Glomerular visceral epithelial cell (primary cell): Measurements from ENCODE around the gene AUH.
"Not testable (repeated sequence)": the region's sequence is repeated elsewhere in the genome, so short reads cannot be mapped to it uniquely, and the experiment has no call there.

Experiments used
- DNase-seq: peaks from one replicate; pipeline ENCODE4 v3.0.0-alpha.2; 2016; ENCODE audit errors: extremely low spot score

AUH gene

GRCh38 chr9:91208419-91208745 lies 153.3 kb downstream of the AUH start:
- DNase-seq: no peak

GRCh38 chr9:91207729-91208418 lies 153.8 kb downstream of the AUH start:
- DNase-seq: no peak

GRCh38 chr9:91207397-91207728 lies 154.4 kb downstream of the AUH start:
- no peak for DNase-seq

- DNase-seq: no peak
Measured at GRCh38 chr9:91206806-91207205, 154.9 kb downstream of the AUH start.

GRCh38 chr9:91202736-91203283 lies 158.9 kb downstream of the AUH start:
- no peak for DNase-seq

- no peak for DNase-seq
Measured at GRCh38 chr9:91200692-91201336, 160.9 kb downstream of the AUH start.

GRCh38 chr9:91199739-91200497 lies 161.8 kb downstream of the AUH start:
- no peak for DNase-seq

- DNase-seq: not testable (repeated sequence)
Measured at GRCh38 chr9:91198881-91199280, 162.8 kb downstream of the AUH start.

GRCh38 chr9:91198405-91198804 lies 163.3 kb downstream of the AUH start:
- no peak for DNase-seq

GRCh38 chr9:91197232-91198181 lies 164.2 kb downstream of the AUH start:
- DNase-seq: peak; percentile 88

- DNase-seq: no peak
Measured at GRCh38 chr9:91196103-91196950, 165.4 kb downstream of the AUH start.

GRCh38 chr9:91195372-91196012 lies 166.2 kb downstream of the AUH start:
- DNase-seq: no peak

GRCh38 chr9:91193658-91194391 lies 167.9 kb downstream of the AUH start:
- peak; percentile 87 for DNase-seq

GRCh38 chr9:91193087-91193657 lies 168.5 kb downstream of the AUH start:
- peak; percentile 97 for DNase-seq

GRCh38 chr9:91192381-91193086 lies 169.2 kb downstream of the AUH start:
- DNase-seq: no peak

GRCh38 chr9:91191411-91192380 lies 170.0 kb downstream of the AUH start:
- DNase-seq: no peak

- DNase-seq: no peak
Measured at GRCh38 chr9:91190062-91190461, 171.7 kb downstream of the AUH start.
